Hematopoietic multipotent progenitor cell treated with erythropoietin and hydrocortisone succinate and interleukin-3 and kit ligand, for 17 days (in vitro differentiated cells): Measurements from ENCODE around the gene DNAAF1.
"Not testable (repeated sequence)": the region's sequence is repeated elsewhere in the genome, so short reads cannot be mapped to it uniquely, and the experiment has no call there.

ENCODE experiments used
- DNase-seq: peaks from one replicate; pipeline ENCODE4 v3.0.0-alpha.2; 2015; ENCODE audit warnings: low spot score

The DNAAF1 gene

GRCh38 chr16:84184775-84185174, 39.7 kb downstream of the DNAAF1 start:
- DNase-seq = no peak

- peak; percentile 96 for DNase-seq
These were observed 41.8 kb downstream of the DNAAF1 start, which contains the start of gene TAF1C for GRCh38 chr16:84186685-84187437. TSS of gene TAF1C (minus strand) at chr16:84187057. CDS start at chr16:84184988, 2,069 bp downstream.

- no peak for DNase-seq
These were observed 45.8 kb downstream of the DNAAF1 start, which contains the start of gene ADAD2 for GRCh38 chr16:84190731-84191388. TSS of gene ADAD2 (plus strand) at chr16:84191157. CDS start at chr16:84191231, 74 bp downstream.

GRCh38 chr16:84191466-84191865, 46.4 kb downstream of the DNAAF1 start:
- no peak for DNase-seq

- DNase-seq = no peak
These were observed 48.4 kb downstream of the DNAAF1 start for GRCh38 chr16:84193480-84193879.

- no peak for DNase-seq
These were observed 48.9 kb downstream of the DNAAF1 start for GRCh38 chr16:84194018-84194417.

GRCh38 chr16:84194470-84195200, 49.5 kb downstream of the DNAAF1 start:
- DNase-seq = no peak

- DNase-seq = no peak
These were observed 50.3 kb downstream of the DNAAF1 start for GRCh38 chr16:84195201-84196093.

GRCh38 chr16:84196101-84196500, 51.0 kb downstream of the DNAAF1 start:
- DNase-seq = no peak

- no peak for DNase-seq
These were observed 51.8 kb downstream of the DNAAF1 start for GRCh38 chr16:84196727-84197394.

GRCh38 chr16:84197466-84198128, 52.5 kb downstream of the DNAAF1 start:
- no peak for DNase-seq

GRCh38 chr16:84198401-84198800, 53.3 kb downstream of the DNAAF1 start:
- DNase-seq = no peak

- no peak for DNase-seq
These were observed 54.0 kb downstream of the DNAAF1 start for GRCh38 chr16:84199097-84199496.

GRCh38 chr16:84199861-84200260, 54.8 kb downstream of the DNAAF1 start:
- DNase-seq = no peak

- not testable (repeated sequence) for DNase-seq
These were observed 59.4 kb downstream of the DNAAF1 start for GRCh38 chr16:84204551-84204950.

GRCh38 chr16:84205123-84205522, 60.0 kb downstream of the DNAAF1 start:
- not testable (repeated sequence) for DNase-seq

- no peak for DNase-seq
These were observed 61.0 kb downstream of the DNAAF1 start for GRCh38 chr16:84205976-84206691.

GRCh38 chr16:84207251-84207650, 62.1 kb downstream of the DNAAF1 start:
- no peak for DNase-seq

- DNase-seq = no peak
These were observed 62.8 kb downstream of the DNAAF1 start for GRCh38 chr16:84207879-84208278.

GRCh38 chr16:84209989-84210388, 64.9 kb downstream of the DNAAF1 start:
- no peak for DNase-seq
